ENCODE results near the gene MAD1L1.
"Not testable (repeated sequence)": the region's sequence is repeated elsewhere in the genome, so short reads cannot be mapped to it uniquely, and the experiment has no call there.

Gene MAD1L1

DNA sequence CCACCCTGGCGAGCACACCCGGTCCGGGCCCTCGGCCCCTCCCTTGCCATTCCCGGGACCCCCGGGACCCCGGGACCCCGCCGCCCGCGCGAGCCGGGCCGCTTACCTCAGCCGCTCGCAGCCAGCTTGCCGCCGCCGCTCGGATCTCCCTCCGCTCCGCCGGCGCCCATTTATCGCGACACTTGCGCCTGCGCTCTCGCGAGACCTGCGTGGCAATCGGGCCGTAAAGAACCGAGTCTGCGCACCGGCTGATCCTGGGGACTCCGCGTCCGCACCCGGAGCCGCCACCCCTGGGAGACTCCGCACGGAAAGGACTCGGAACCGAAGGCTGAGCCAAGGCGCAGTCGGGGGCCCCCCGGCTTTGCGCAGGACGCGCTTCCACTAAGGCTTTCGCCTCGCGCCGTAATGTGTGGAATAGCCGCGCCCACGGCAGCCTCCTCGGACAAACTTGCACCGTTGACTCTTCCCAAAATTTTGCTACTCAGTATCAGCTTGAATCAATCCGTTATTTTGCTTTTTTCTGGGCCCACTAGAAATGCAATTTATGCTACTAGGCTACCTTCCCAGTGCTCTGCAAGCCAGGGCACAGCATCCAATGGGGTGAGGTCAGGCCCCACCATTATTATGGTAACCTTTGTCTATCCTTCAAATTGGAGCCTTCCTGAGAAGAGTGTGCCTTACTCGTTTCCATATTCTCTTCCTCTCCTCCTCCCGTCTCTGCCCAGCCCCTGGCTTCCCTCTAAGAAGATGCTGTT is at the start of gene MAD1L1:
TSS of gene MAD1L1 (minus strand) at position 180 of the 755 bp plus-strand sequence. CDS start 2,812 bp downstream, outside the sequence.
- DNase-seq (ENCODE audit: low read depth, low spot score) = peak; percentile 89

DNA sequence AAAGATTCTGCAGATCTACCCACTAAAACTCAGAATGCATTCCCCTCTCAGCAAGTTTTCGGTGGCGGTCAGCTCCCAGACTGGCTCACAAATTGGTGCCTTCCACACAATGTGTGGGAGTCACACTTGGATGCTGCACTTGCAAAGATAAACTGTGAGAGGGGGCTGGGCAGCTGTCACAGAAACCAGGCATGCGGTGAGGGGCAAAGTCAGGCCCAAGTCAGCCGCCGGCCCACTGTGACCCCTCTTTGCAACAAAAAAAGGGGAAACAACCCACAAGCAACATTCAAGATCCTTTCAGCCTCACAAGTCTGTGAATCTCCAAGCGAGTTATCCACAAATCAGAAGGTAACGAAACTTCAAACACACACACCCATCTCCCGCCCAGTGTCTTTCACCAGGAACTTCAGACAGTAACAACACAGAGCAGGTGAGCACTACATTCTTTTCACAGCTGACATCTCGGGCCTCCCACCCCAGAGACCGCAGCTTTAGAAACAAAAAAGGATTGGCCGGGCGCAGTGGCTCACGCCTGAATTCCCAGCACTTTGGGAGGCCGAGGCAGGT is 49.5 kb upstream of the MAD1L1 start:
- DNase-seq (ENCODE audit: low read depth, low spot score) = no peak

DNA sequence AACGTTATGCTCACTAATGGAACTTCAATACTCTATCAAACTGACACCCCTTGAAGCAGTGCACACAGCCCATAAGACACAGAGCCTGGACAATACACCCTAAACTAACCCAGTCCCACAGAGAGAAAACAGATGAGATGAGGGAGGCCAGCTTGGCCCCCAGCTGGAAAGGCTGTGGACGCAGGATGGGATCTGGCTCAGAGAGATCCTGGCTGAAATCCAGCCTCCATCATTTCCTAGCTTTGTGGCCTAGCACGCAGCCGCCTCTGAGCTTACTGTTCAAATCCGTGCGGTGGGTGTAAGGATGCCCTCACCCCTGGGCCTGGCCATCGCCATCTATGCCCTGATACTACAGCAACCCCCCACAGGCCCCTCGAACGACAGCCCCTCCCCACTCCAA is 48.8 kb upstream of the MAD1L1 start:
- DNase-seq (ENCODE audit: low read depth, low spot score) = no peak

DNA sequence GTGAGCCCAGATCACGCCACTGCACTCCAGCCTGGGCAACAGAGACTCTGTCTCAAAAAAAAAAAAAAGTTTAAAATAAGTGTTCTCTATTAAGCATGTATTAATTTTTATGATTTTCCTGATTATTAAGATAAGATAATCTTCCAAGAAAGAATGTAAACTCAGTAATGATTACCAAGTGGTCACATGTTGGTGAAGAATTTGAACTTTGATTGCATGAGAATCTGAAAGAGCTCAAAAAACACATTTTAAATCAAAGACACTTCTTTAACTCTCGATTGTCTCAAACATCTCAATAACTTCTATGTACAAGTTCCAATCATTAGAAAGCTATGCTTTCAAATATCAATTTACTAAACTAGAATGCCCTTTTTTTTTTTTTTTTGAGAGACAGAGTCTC is 47.7 kb upstream of the MAD1L1 start:
- DNase-seq (ENCODE audit: low read depth, low spot score) = no peak

DNA sequence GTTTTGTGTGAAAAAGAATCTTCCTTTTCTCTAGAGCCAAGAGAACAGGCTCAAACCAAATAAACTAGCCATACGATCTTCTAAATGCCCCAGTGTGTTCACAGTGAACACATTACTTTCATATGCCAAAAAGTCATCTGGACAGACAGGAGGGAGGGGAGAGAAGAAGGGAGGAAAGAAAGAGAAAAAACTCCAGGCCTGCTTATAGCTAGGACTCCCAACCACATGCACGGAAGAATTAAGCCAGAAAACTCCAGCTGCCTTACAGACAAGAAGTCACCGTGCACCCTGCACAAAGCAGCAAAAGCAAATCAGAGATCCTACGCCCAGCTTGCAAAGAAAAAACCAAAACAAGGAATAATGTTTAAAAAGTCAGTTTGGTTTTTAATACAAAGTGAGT is 47.2 kb upstream of the MAD1L1 start:
- DNase-seq (ENCODE audit: low read depth, low spot score) = no peak

DNA sequence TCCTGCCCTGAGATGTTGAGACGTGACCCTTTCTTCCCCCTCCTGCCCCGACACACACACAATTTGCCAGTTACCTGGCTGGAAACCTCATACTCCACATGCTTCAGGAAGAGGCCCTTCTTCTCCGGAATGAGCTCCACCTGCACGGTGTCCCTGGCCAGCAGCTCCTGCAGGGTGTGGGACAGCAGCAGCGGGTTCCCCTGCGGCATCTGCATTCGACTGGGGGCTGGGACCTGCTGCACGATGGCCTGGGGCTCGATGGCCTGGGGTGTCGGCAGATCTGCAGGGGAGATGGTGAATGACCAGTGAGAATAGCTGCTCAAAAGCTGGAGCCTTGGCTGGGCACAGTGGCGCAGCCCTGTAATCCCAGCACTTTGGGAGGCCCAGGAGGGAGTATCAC is 45.3 kb upstream of the MAD1L1 start:
- DNase-seq (ENCODE audit: low read depth, low spot score) = no peak

DNA sequence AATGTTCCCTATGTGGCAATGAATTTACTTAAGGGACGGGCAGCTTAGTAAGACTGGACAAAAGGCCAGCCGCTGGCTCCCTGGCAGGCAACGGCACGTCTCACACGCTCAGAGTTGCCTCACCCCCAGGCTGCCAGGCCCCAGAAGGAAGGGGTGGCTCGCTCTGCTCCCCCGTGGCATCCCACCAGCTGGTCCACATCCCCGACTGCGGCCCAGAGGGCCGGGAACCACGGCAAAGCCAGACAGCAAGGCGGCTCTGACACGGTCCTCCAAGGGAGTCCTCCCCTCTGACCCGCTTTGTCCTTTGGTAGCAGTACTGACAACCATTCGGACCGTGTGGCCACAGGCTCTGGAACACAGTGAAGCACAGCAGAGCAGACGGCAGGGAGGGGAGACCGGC is 43.4 kb upstream of the MAD1L1 start:
- no peak for DNase-seq (ENCODE audit: low read depth, low spot score)

DNA sequence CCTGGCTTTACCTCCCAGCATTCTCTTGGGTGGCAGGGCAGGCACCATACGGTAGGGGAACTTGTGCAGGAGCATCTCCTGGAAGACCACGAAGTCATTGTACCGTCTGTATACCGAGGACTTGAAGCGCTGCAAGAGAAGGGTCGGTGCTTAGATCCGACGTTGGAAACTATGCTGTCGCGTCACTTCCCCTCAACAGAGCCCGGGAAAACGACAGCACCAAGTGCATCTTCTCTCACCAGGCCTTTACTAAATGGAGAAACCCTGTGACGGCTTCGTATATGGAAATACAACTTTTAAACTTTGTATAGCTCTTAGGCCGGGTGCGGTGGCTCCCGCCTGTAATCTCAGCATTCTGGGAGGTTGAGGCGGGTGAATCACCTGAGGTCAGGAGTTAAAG is 42.4 kb upstream of the MAD1L1 start:
- DNase-seq (ENCODE audit: low read depth, low spot score) = no peak

DNA sequence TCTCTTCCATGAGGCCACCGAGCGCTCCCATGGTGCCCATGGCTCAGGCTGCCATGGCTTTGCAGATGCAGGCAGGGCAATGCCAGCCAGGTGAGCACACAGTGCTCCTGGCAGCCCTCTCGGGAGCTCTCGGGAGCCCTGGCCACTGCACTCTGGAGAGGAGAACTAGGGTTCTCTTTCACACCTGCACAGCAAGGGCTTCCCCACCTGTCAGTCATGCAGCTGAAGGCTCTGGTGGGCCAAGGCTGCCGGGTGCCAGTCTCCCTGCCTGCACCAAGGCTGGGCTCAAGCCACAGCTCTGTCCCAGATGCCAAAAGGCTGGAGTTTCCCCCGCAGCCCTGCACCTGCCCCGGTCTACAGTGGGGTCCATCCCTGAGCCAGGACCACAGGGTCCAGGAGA is 41.9 kb upstream of the MAD1L1 start:
- no peak for DNase-seq (ENCODE audit: low read depth, low spot score)

DNA sequence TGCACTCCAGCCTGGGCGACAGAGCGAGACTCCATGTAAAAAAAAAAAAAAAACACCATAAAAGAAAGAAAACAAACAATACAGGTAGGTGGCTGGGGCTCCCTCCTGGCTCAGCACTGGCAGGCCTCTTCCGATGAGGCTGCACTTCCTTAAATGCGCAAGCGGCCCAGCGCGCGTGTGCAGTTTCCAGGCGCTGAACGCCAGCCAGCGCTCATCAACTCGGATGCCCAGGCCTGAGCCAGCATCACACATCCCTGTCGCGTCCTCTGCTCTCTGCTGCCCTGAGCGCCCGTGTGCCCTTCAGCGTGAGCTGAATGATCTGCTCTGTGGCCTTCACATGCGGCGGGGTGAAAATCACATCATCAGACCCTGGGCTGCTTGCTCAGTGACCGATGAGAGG is 41.1 kb upstream of the MAD1L1 start:
- DNase-seq (ENCODE audit: low read depth, low spot score) = no peak

DNA sequence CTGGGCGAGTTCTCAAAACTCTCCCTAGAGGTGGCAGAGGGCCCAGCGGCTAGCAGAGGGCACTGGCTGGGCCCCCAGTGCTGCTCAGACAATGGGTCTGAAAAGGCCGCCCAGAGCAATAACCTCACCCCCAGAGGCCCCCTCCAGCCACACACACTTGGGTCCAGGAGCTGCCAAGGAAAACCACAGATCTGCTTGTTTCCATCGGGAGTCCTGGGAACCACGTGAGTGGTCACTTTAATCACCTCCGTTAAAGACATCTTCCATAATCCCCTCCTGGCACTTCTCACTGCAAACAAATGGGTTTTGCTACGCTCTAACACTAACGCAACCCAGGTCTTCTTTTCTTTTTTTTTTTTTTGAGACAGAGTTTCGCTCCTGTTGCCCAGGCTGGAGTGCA is 39.3 kb upstream of the MAD1L1 start:
- DNase-seq (ENCODE audit: low read depth, low spot score) = no peak

DNA sequence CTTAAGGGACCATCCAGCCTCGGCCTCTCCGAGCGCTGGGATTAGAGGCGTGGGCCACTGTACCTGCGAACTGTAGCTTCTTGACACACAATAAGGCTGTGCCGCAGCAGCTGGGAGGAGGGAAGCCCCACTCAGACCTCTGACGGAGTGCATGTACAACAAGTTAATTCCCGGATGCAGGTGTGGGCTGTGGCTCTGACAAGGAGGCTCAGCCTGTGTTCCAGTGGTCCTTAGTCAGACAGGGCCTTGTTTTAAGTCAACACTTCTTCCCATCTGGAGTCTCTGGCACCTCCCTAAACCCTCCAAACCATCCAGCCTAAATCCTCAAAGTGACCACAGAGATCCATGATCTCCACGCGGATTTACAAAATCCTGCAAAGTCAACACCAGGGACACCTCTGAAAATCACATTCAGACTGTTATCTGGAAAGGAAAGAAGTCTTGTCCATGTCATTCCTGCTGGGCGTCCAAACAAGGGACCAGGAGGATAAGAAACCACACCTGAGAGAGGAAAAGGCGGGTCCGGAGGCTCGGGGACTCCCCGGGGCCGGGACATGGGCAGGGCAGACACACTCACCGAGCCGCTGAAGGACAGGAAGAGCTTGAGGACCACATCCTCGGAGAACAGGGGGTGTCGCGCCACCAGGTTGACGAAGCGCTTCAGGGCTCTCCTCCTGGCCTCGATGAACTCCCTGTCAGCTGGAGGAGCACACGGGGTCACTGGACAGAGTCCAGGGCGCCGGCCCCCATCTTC is 38.7 kb upstream of the MAD1L1 start:
- DNase-seq (ENCODE audit: low read depth, low spot score) = no peak

DNA sequence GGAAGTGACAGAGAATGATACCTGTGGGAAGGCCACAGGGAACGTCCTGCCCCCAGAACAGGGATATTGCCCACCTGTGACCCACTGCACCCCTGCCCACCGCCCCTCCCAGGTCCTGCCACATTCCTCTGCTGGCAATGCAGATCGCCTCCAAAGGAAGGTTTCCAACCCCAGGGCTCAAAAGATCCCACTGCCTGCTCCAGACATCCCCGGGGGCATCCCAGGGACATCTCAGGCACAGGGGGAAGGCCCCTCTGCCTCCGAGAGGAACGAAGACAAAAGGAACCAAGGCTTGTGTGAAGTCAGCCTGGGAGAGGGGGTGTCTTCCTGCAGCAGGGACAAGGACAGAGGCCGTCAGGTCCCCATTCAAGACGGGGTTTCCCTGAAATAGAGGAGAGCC is 37.8 kb upstream of the MAD1L1 start:
- no peak for DNase-seq (ENCODE audit: low read depth, low spot score)

DNA sequence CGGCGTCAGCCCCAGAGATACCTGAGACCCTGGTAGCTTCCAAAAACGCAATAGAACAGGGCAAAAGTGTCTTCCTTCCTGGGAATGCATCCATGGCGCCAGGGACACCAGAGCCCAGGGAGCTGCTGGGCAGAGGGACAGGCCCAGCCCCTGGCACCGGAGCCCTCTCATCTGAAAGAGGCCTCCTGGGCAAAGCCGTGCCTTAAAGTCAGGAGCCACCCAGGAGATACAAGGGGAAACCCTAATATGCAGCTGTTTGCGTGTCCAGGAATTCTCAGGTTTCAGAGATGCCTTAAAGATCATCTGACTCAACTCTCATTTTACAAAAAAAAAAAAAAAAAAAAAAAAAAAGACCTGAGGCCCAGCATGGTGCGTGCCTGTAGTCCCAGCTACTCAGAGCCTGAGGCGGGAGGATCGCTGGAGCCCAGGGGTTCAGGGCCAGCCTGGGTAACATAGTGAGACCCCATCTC is 37.3 kb upstream of the MAD1L1 start:
- DNase-seq (ENCODE audit: low read depth, low spot score) = no peak

DNA sequence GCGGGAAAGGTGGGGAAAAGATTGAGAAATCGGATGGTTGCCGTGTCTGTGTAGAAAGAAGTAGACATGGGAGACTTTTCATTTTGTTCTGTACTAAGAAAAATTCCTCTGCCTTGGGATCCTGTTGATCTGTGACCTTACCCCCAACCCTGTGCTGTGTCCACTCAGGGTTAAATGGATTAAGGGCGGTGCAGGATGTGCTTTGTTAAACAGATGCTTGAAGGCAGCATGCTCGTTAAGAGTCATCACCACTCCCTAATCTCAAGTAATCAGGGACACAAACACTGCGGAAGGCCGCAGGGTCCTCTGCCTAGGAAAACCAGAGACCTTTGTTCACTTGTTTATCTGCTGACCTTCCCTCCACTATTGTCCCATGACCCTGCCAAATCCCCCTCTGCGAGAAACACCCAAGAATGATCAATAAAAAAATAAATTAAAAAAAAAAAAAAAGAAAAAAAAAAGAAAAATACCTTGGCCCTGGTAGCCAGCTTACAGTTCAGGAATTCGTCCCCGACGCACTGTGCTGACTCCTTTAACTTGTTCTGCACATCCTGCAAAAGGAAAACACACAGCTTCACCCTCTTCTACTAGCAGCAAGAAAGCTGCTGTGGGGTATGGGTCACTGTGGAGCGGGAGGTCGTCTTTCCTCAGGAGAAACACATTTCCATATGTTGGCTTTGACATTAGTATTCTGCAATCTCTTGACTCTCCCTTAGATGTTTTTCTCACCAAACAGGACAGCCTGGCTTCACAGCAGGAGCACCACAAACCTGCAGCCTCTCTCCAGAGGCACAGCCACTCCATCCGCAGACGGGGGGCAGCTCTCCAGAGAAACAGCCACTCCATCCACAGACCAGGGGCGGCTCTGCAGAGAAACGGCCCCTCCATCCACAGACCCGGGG is 36.6 kb upstream of the MAD1L1 start:
- not testable (repeated sequence) for DNase-seq (ENCODE audit: low read depth, low spot score)

DNA sequence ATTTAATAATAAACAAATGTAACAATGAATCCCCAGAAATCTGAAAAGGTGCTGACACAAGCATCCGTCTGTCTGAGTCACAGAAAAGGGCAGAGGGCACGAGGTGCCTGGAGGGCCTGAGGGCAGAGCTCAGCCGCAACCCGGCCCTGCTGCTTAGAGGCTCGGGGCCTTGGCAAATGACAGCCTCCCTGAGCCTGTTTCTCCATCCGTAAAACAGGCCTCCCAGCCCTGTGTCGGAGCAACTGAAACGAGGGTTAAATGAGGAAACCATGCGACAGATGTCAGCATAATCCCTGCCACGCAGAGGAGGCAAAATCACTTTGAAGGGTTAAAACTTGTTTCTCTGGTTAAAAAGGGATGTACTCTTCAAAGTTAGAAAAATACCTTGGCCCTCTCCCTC is 34.2 kb upstream of the MAD1L1 start:
- no peak for DNase-seq (ENCODE audit: low read depth, low spot score)

DNA sequence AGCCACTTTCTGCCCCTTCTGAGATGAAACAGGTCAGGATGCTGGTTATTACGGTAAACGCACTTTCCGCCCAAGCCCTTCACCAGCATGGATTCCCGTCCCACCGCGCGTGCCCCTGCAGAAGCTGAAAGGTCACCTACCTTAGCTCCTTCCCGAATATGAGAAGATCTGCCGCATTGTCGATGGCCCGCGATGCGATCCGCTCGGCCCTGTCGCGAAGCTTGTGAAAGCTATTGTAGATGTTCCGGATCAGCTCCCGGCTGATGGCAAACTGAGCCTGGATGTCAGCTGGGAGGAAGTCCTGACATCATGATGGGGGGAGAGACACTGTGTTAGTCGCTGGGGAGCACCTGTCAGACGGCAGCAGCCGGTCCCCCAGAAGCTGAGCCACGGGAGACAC is 31.4 kb upstream of the MAD1L1 start:
- DNase-seq (ENCODE audit: low read depth, low spot score) = no peak

DNA sequence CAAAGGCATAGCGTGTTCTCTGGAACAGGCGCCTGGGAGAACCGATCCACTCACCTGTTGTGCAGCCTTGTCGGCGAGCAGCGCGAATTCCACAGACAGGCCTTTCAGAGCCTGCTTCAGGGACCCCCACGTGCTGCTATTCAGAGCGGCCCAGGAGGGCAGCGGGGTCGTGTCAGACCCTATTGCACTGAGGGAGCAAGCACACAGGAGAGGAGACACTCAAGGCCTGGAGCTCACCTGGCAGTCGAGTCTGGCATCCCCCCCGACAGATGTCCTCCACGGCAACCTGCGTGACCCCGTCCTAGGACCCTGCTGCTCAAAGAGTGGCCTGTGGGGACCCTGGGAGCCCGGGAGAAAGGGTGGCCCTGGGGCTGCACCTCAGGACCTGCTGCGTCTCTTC is 30.4 kb upstream of the MAD1L1 start:
- DNase-seq (ENCODE audit: low read depth, low spot score) = no peak

DNA sequence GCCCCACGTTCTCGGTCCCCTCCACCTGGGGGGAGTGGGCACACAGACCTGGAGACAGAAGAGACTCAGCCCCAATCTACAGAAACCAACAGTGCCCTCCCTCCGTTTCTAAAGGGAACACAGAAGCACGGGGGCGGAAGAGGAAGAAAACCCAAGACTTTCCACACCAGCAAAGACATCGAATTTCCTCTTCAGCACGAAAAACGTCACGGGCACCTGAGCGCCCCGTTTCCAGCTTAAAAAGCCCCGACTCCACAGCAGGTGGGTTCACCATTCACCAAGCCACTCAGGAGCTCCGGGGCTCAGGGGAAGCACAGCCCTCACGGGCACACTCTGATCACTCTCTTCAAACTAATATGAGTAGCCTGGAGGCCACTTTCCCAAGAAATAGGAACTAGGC is 28.9 kb upstream of the MAD1L1 start:
- DNase-seq (ENCODE audit: low read depth, low spot score) = no peak

DNA sequence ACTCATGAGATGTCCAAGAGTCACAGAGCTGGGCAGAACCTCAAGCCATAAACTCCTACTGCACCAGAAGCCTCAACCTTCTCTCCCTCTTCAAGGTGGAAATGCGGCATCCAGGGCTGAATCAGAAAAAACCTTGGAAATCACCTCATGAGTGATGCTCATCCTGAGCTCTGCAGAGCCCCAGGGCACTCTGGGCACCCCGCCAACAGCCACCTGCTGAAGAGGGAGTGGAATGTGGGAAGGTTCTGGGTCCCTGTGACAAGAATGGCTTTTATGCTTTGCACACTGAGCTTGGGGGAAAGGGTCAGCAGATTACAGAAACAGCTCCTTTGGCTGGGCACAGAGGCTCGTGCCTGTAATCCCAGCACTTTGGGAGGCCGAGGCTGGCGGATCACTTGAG is 28.1 kb upstream of the MAD1L1 start:
- no peak for DNase-seq (ENCODE audit: low read depth, low spot score)

DNA sequence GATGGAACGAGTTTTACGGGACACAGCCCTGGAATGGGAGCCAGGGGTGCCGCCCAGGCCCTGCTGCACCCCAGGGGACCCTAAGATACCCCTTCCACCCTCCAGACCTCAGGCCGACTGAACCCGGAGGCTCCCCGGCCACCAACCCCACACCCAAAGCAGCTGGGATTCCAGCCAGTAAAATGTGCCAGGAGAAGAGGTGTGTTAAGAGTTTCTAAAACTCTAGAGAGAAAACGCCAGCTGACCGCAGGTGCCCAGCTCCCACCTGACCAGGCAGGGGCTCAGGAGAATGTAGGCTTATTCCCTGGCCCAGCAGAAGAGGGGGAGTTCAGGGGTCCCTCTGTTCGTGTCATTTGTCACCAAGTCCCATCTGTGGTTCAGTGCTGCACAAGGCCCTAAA is 26.7 kb upstream of the MAD1L1 start:
- DNase-seq (ENCODE audit: low read depth, low spot score) = no peak
